ENCODE measurements around the gene MTARC2.
"Not testable (repeated sequence)": the region's sequence is repeated elsewhere in the genome, so short reads cannot be mapped to it uniquely, and the experiment has no call there.

MTARC2 gene

GRCh38 chr1:220733086-220733601, 15.0 kb upstream of the MTARC2 start:
- Histone ChIP-seq H3K9ac (ENCODE audit: low read length) (no peak overlapping the region), H2BK15ac (replicated peaks; ENCODE audit: low read depth) (no peak overlapping the region), H3K4me1 (ENCODE audit: control insufficient read depth, low read depth, low read length) (no peaks in the 10 kb centered on the region), H3K4me2 (ENCODE audit: low read length) (no peak overlapping the region), H3K23ac (ENCODE audit: low read length) (no peak overlapping the region), H3K56ac (ENCODE audit: low read length) (no peak overlapping the region), H2BK120ac (ENCODE audit: low read depth, low read length) (no peak overlapping the region), H4K8ac (ENCODE audit: low read depth, low read length) (no peak overlapping the region), H3K36me3 (ENCODE audit: control insufficient read depth, insufficient read depth, low read length) (no peaks in the 10 kb centered on the region), H3K27ac (ENCODE audit: low read depth, low read length) (no peak overlapping the region), H3K18ac (ENCODE audit: low read length) (no peak overlapping the region), H3K27me3 (ENCODE audit: insufficient read depth, low read length, poor library complexity) (no peaks in the 10 kb centered on the region), H3K4me3 (ENCODE audit: low read length) (no peak overlapping the region), H3K4ac (ENCODE audit: low read depth, low read length) (no peak overlapping the region), H2BK5ac (ENCODE audit: low read length) (no peak overlapping the region), H3K79me2 (ENCODE audit: control insufficient read depth, insufficient read depth, low read length) (no peaks in the 10 kb centered on the region), H2AK5ac (ENCODE audit: low read length) (no peak overlapping the region), H3K79me1 (ENCODE audit: low read length) (no peaks in the 10 kb centered on the region), H4K5ac (ENCODE audit: low read length) (no peak overlapping the region)
- WGBS (ENCODE audit: extremely low coverage, insufficient coverage, low lambda C conversion rate): no CpG with 5 or more reads among the region's 15 CpGs
- DNase-seq: peak; percentile 92

- H3K4me3 ChIP-seq (ENCODE audit: low read length): no peak overlapping the region
- no CpG with 5 or more reads among the region's 11 CpGs for WGBS (ENCODE audit: extremely low coverage, insufficient coverage, low lambda C conversion rate)
- H3K36me3 ChIP-seq (ENCODE audit: control insufficient read depth, insufficient read depth, low read length): no peaks in the 10 kb centered on the region
- no peak overlapping the region for H3K23ac ChIP-seq (ENCODE audit: low read length)
- no peak overlapping the region for H3K27ac ChIP-seq (ENCODE audit: low read depth, low read length)
- no peaks in the 10 kb centered on the region for H3K79me1 ChIP-seq (ENCODE audit: low read length)
- H4K8ac ChIP-seq (ENCODE audit: low read depth, low read length): no peak overlapping the region
- no peak overlapping the region for H3K9ac ChIP-seq (ENCODE audit: low read length)
- no peak overlapping the region for H2AK5ac ChIP-seq (ENCODE audit: low read length)
- H2BK15ac ChIP-seq (replicated peaks; ENCODE audit: low read depth): no peak overlapping the region
- no peak for DNase-seq
- no peaks in the 10 kb centered on the region for H3K79me2 ChIP-seq (ENCODE audit: control insufficient read depth, insufficient read depth, low read length)
- H2BK120ac ChIP-seq (ENCODE audit: low read depth, low read length): no peak overlapping the region
- no peak overlapping the region for H3K56ac ChIP-seq (ENCODE audit: low read length)
- no peak overlapping the region for H3K18ac ChIP-seq (ENCODE audit: low read length)
- H3K4me2 ChIP-seq (ENCODE audit: low read length): no peak overlapping the region
- no peak overlapping the region for H2BK5ac ChIP-seq (ENCODE audit: low read length)
- no peak overlapping the region for H4K5ac ChIP-seq (ENCODE audit: low read length)
- H3K4ac ChIP-seq (ENCODE audit: low read depth, low read length): no peak overlapping the region
- H3K27me3 ChIP-seq (ENCODE audit: insufficient read depth, low read length, poor library complexity): no peaks in the 10 kb centered on the region
- no peaks in the 10 kb centered on the region for H3K4me1 ChIP-seq (ENCODE audit: control insufficient read depth, low read depth, low read length)
Measured at GRCh38 chr1:220734571-220735326, 13.4 kb upstream of the MTARC2 start.

- H3K9ac ChIP-seq (ENCODE audit: low read length); H3K27ac ChIP-seq (ENCODE audit: low read depth, low read length); H3K79me2 ChIP-seq (ENCODE audit: control insufficient read depth, insufficient read depth, low read length); H3K18ac ChIP-seq (ENCODE audit: low read length); H3K36me3 ChIP-seq (ENCODE audit: control insufficient read depth, insufficient read depth, low read length); H2BK15ac ChIP-seq (replicated peaks; ENCODE audit: low read depth); H3K27me3 ChIP-seq (ENCODE audit: insufficient read depth, low read length, poor library complexity); H3K79me1 ChIP-seq (ENCODE audit: low read length); H2BK5ac ChIP-seq (ENCODE audit: low read length); H3K4me1 ChIP-seq (ENCODE audit: control insufficient read depth, low read depth, low read length); H3K4ac ChIP-seq (ENCODE audit: low read depth, low read length); H3K56ac ChIP-seq (ENCODE audit: low read length); H2AK5ac ChIP-seq (ENCODE audit: low read length); DNase-seq; H3K4me2 ChIP-seq (ENCODE audit: low read length); H2BK120ac ChIP-seq (ENCODE audit: low read depth, low read length); H3K4me3 ChIP-seq (ENCODE audit: low read length); H4K5ac ChIP-seq (ENCODE audit: low read length); H3K23ac ChIP-seq (ENCODE audit: low read length); H4K8ac ChIP-seq (ENCODE audit: low read depth, low read length): not testable (repeated sequence)
- WGBS (ENCODE audit: extremely low coverage, insufficient coverage, low lambda C conversion rate): no CpG with 5 or more reads among the region's 7 CpGs
Measured at GRCh38 chr1:220736283-220736682, 11.8 kb upstream of the MTARC2 start.

- no CpG with 5 or more reads among the region's 2 CpGs for WGBS (ENCODE audit: extremely low coverage, insufficient coverage, low lambda C conversion rate)
- Histone ChIP-seq H3K27me3 (ENCODE audit: insufficient read depth, low read length, poor library complexity) (no peaks in the 10 kb centered on the region), H4K8ac (ENCODE audit: low read depth, low read length) (no peak overlapping the region), H3K18ac (ENCODE audit: low read length) (no peak overlapping the region), H3K36me3 (ENCODE audit: control insufficient read depth, insufficient read depth, low read length) (no peaks in the 10 kb centered on the region), H3K79me2 (ENCODE audit: control insufficient read depth, insufficient read depth, low read length) (no peaks in the 10 kb centered on the region), H2BK5ac (ENCODE audit: low read length) (no peak overlapping the region), H3K4ac (ENCODE audit: low read depth, low read length) (no peak overlapping the region), H3K4me3 (ENCODE audit: low read length) (no peak overlapping the region), H3K9ac (ENCODE audit: low read length) (no peak overlapping the region), H3K56ac (ENCODE audit: low read length) (no peak overlapping the region), H4K5ac (ENCODE audit: low read length) (no peak overlapping the region), H3K27ac (ENCODE audit: low read depth, low read length) (no peak overlapping the region), H3K79me1 (ENCODE audit: low read length) (no peaks in the 10 kb centered on the region), H3K23ac (ENCODE audit: low read length) (no peak overlapping the region), H3K4me1 (ENCODE audit: control insufficient read depth, low read depth, low read length) (no peaks in the 10 kb centered on the region), H2AK5ac (ENCODE audit: low read length) (no peak overlapping the region), H2BK120ac (ENCODE audit: low read depth, low read length) (no peak overlapping the region), H2BK15ac (replicated peaks; ENCODE audit: low read depth) (no peak overlapping the region), H3K4me2 (ENCODE audit: low read length) (no peak overlapping the region)
- no peak for DNase-seq
Measured at GRCh38 chr1:220741349-220741748, 6.8 kb upstream of the MTARC2 start.

- H3K4me1 ChIP-seq (ENCODE audit: control insufficient read depth, low read depth, low read length): no peaks in the 10 kb centered on the region
- H2AK5ac ChIP-seq (ENCODE audit: low read length): no peak overlapping the region
- H3K9ac ChIP-seq (ENCODE audit: low read length): no peak overlapping the region
- no peaks in the 10 kb centered on the region for H3K79me1 ChIP-seq (ENCODE audit: low read length)
- H3K23ac ChIP-seq (ENCODE audit: low read length): no peak overlapping the region
- H4K5ac ChIP-seq (ENCODE audit: low read length): no peak overlapping the region
- H2BK5ac ChIP-seq (ENCODE audit: low read length): no peak overlapping the region
- DNase-seq: no peak
- H3K27me3 ChIP-seq (ENCODE audit: insufficient read depth, low read length, poor library complexity): no peaks in the 10 kb centered on the region
- no peak overlapping the region for H3K18ac ChIP-seq (ENCODE audit: low read length)
- H3K4me3 ChIP-seq (ENCODE audit: low read length): no peak overlapping the region
- no CpG with 5 or more reads among the region's 1 CpG for WGBS (ENCODE audit: extremely low coverage, insufficient coverage, low lambda C conversion rate)
- no peak overlapping the region for H3K4ac ChIP-seq (ENCODE audit: low read depth, low read length)
- no peaks in the 10 kb centered on the region for H3K79me2 ChIP-seq (ENCODE audit: control insufficient read depth, insufficient read depth, low read length)
- no peak overlapping the region for H3K56ac ChIP-seq (ENCODE audit: low read length)
- H2BK15ac ChIP-seq (replicated peaks; ENCODE audit: low read depth): no peak overlapping the region
- no peak overlapping the region for H3K4me2 ChIP-seq (ENCODE audit: low read length)
- no peak overlapping the region for H3K27ac ChIP-seq (ENCODE audit: low read depth, low read length)
- H4K8ac ChIP-seq (ENCODE audit: low read depth, low read length): no peak overlapping the region
- no peak overlapping the region for H2BK120ac ChIP-seq (ENCODE audit: low read depth, low read length)
- H3K36me3 ChIP-seq (ENCODE audit: control insufficient read depth, insufficient read depth, low read length): no peaks in the 10 kb centered on the region
Measured at GRCh38 chr1:220741825-220742224, 6.3 kb upstream of the MTARC2 start.

GRCh38 chr1:220742520-220742919, 5.6 kb upstream of the MTARC2 start:
- Histone ChIP-seq H3K9ac (ENCODE audit: low read length) (no peak overlapping the region), H3K36me3 (ENCODE audit: control insufficient read depth, insufficient read depth, low read length) (no peaks in the 10 kb centered on the region), H3K4ac (ENCODE audit: low read depth, low read length) (no peak overlapping the region), H2AK5ac (ENCODE audit: low read length) (no peak overlapping the region), H3K23ac (ENCODE audit: low read length) (no peak overlapping the region), H3K79me2 (ENCODE audit: control insufficient read depth, insufficient read depth, low read length) (no peaks in the 10 kb centered on the region), H3K4me1 (ENCODE audit: control insufficient read depth, low read depth, low read length) (no peaks in the 10 kb centered on the region), H4K5ac (ENCODE audit: low read length) (no peak overlapping the region), H4K8ac (ENCODE audit: low read depth, low read length) (no peak overlapping the region), H2BK5ac (ENCODE audit: low read length) (no peak overlapping the region), H3K4me2 (ENCODE audit: low read length) (no peak overlapping the region), H3K18ac (ENCODE audit: low read length) (no peak overlapping the region), H3K79me1 (ENCODE audit: low read length) (no peaks in the 10 kb centered on the region), H2BK15ac (replicated peaks; ENCODE audit: low read depth) (no peak overlapping the region), H2BK120ac (ENCODE audit: low read depth, low read length) (no peak overlapping the region), H3K4me3 (ENCODE audit: low read length) (no peak overlapping the region), H3K27ac (ENCODE audit: low read depth, low read length) (no peak overlapping the region), H3K56ac (ENCODE audit: low read length) (no peak overlapping the region), H3K27me3 (ENCODE audit: insufficient read depth, low read length, poor library complexity) (no peaks in the 10 kb centered on the region)
- DNase-seq: no peak
- WGBS (ENCODE audit: extremely low coverage, insufficient coverage, low lambda C conversion rate): no CpG with 5 or more reads among the region's 3 CpGs

All from mesendoderm (in vitro differentiated cells).